Fibroblast of skin of scalp (primary cell): Measurements from ENCODE around the gene ZNF614. TPM values are rescaled to one million over a fixed set of nuclear protein-coding genes. Genes with fewer than 3 reads are reported as not detected.
"Not testable (repeated sequence)": the region's sequence is repeated elsewhere in the genome, so short reads cannot be mapped to it uniquely, and the experiment has no call there.

Experiments
- DNase-seq: peaks from one replicate; pipeline ENCODE4 v3.0.0-alpha.2; 2013
- polyA plus RNA-seq, 2 experiments: library from polyadenylated mRNA; unstranded; fragments of 120-200 nt; gene quantifications; one replicate each; pipeline ENCODE4 v1.2.1, GENCODE V29; 2013; ENCODE audit not compliant: insufficient read length in 2 of 2

ZNF614 gene
- polyA plus RNA-seq (2013, experiment 1 of 2; ENCODE audit: insufficient read length), result 5.7 TPM
- 5.4 TPM for polyA plus RNA-seq (2013, experiment 2 of 2; ENCODE audit: insufficient read length)

- DNase-seq, result peak; percentile 90
These were observed at the start of gene ZNF614 for GRCh38 chr19:52028027-52028779. Gene ZNF614, minus strand, starts transcription at chr19:52028379. Its CDS starts 2,634 bp downstream, at chr19:52025745.

GRCh38 chr19:52070496-52070895, 42.3 kb upstream of the ZNF614 start:
- DNase-seq, result no peak

DNA sequence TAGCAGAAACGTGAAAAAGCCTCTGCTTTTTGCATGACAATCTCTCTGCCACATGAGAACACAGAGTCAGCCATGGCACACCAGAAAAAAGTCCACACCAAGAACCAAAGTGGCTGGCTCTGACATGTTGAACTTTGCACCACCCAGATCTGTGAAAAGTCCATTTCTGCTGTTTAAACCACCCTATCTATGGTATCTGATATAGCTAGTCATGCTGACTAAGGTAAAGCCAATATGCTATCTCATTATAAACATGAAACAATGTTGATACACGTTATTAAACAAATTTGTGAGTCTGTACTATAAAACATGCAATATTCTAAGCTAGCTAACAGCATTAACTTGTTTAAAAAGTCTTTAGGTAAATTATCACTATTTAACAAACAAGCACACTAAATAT, 41.5 kb upstream of the ZNF614 start:
- no peak for DNase-seq

GRCh38 chr19:52066258-52066863, 38.2 kb upstream of the ZNF614 start:
- DNase-seq, result no peak

- DNase-seq, result no peak
These were observed 37.2 kb upstream of the ZNF614 start for GRCh38 chr19:52065399-52065798.

DNA sequence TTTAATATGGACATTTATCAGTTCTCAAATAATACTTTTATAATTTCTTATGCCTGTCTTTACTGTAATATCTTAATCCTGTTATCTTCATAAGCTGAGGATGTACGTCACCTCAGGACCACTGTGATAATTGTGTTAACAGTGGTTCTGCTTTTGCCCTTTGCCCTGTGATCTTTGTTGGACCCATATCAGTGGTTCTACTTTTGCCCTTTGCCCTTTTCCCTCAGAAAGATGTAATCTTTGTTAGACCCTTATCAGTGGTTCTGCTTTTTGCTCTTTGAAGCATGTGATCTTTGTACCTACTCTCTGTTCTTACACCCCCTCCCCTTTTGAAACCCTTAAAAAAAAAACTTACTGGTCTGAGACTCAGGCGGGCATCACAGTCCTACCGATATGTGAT, 28.3 kb upstream of the ZNF614 start:
- not testable (repeated sequence) for DNase-seq

GRCh38 chr19:52051736-52052135, 23.6 kb upstream of the ZNF614 start:
- not testable (repeated sequence) for DNase-seq

DNA sequence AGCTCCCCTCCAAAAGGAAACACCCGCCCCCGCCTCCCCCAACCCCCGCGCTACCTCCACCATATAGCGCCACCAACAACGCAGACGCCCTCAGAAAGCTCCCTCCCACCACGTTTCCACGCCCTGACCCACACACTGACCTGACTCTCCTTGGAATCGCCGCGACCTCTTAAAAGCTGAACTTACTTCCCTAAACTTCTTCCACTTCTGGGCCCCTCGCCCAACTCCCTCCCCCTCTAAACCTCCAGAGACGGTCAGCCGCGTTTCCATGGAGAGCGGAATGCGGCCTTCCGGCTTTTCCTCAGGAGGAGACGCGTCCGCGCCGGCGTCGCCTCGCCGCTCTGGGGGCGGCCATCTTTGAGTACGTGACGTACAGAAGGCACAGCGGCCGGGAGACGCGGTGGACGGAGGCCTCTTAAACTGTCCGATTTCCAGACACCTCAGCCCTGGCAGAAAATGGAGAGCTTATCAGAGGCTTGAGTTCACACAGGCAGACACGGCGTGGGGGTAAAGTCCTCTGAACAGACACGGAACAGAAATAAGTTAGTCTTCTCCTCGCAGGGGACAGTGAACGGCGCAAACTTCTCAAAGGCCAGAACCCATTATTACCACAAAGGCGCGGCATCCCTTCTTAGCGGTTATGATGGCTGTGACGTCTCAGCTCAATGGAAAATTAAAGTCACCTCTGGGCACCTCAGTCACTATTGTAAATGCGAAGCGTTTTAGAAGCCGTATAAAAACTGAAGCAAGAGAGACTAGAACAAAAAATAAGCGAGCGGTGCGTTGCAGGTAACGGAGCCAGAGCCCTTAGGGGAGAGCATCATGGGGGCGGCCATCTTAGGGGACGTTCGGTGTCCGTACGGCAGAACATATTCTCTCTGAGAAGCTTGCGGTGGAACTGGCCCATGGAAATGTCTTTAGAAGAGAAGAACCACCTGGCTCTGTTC, 20.6 kb upstream of the ZNF614 start, which contains the start of gene ZNF432:
TSS of gene ZNF432 (minus strand) at position 284 of the 947 bp plus-strand sequence. CDS start 1,970 bp downstream, outside the sequence.
- DNase-seq, result peak; percentile 94

GRCh38 chr19:52039169-52039568, 11.0 kb upstream of the ZNF614 start:
- no peak for DNase-seq

GRCh38 chr19:52034051-52034728, 6.0 kb upstream of the ZNF614 start:
- DNase-seq, result no peak

- no peak for DNase-seq
These were observed 573 bp upstream of the ZNF614 start for GRCh38 chr19:52028780-52029123.

GRCh38 chr19:52026255-52026990, 1.8 kb downstream of the ZNF614 start:
- DNase-seq, result not testable (repeated sequence)

- not testable (repeated sequence) for DNase-seq
These were observed 3.7 kb downstream of the ZNF614 start for GRCh38 chr19:52024478-52024877.

GRCh38 chr19:52022193-52022592, 6.0 kb downstream of the ZNF614 start:
- DNase-seq, result no peak

- DNase-seq, result no peak
These were observed 7.7 kb downstream of the ZNF614 start for GRCh38 chr19:52020506-52020905.

DNA sequence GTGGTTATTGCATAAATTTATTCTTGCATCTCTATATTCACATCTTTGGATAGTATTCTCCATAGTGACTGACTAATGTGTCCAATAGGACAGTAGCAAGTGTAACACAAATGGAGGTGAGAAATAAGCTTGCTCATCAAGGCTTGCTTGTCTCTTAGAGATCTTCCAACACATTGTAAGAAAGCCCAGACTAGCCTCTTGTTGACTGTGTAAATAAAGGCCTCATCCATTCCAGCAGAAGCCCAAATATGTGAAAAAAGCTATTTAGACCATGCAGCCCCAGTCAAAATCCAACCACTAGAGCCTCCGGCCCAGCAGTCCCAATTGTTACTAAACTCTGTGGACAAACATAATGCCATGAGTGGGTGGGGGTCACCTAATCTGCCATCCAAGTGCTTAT, 17.5 kb downstream of the ZNF614 start:
- DNase-seq, result no peak

- DNase-seq, result peak; percentile 87
These were observed 20.2 kb downstream of the ZNF614 start, which contains the start of gene ZNF615 for GRCh38 chr19:52007806-52008557. Gene ZNF615, minus strand, starts transcription at chr19:52008211. Its CDS starts 4,500 bp downstream, at chr19:52003711.

DNA sequence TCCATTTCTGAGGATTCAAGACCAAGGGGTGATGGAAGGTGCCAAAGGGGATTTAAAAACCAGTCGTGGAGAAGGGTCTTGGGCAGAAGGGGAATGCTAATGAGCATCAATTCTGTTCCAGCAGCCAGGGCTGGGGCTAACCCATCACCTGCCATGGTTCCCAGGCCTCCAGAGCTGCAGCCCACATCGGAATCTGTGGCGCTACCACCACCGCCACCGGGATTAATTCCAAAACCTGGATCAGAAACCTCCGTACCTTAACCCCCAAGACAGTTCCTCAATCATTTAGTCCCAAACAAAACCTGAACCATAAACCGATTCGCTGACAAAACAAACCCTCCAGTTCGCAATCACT, 20.8 kb downstream of the ZNF614 start:
- no peak for DNase-seq

GRCh38 chr19:51994048-51994644, 34.0 kb downstream of the ZNF614 start:
- DNase-seq, result no peak

GRCh38 chr19:51993422-51993821, 34.8 kb downstream of the ZNF614 start:
- DNase-seq, result no peak
